Vagina (tissue), 2 donors: ENCODE data around the gene EPG5. TPM values are rescaled to one million over a fixed set of nuclear protein-coding genes. Genes with fewer than 3 reads are reported as not detected.

Experiments used
- DNase-seq, 2 donors: peaks; one replicate each; pipeline ENCODE4 v3.0.0-alpha.2; 2017; ENCODE audit errors: extremely low spot score in 2 of 2
- H3K27ac ChIP-seq: fragments of 200-600 bp; sonication (generic); one replicate; pipeline ENCODE4 v1.5.1; 2019
- H3K27me3 ChIP-seq: fragments of 200-600 bp; sonication (generic); one replicate; pipeline ENCODE4 v1.5.1; 2019
- H3K36me3 ChIP-seq, 2 donors: fragments of 200-600 bp; sonication (generic); one replicate each; pipeline ENCODE4 v1.5.1; 2017 to 2019
- H3K4me1 ChIP-seq: fragments of 200-600 bp; sonication (generic); one replicate; pipeline ENCODE4 v1.5.1; 2019
- H3K4me3 ChIP-seq, 2 donors: fragments of 200-600 bp; sonication (generic); 1 replicate in 1 of 2; 2 replicates in 1 of 2; pipeline ENCODE4 v1.5.1; 2016 to 2019
- H3K9me3 ChIP-seq: fragments of 200-600 bp; sonication (generic); one replicate; pipeline ENCODE4 v1.5.1; 2019
- POLR2A ChIP-seq, 2 donors: fragments of 450-650 bp; IDR thresholded peaks; one replicate each; pipeline ENCODE4 v1.6.1; 2017; ENCODE audit warnings: antibody characterized with exemption in 2 of 2, mild to moderate bottlenecking in 2 of 2, moderate library complexity in 2 of 2
- POLR2AphosphoS5 ChIP-seq, 2 donors: sonication (generic); formaldehyde crosslinking; IDR thresholded peaks; one replicate each; pipeline ENCODE4 v1.9.0; 2017; ENCODE audit warnings: antibody characterized with exemption in 2 of 2, mild to moderate bottlenecking in 2 of 2, low read depth in 1 of 2; ENCODE audit not compliant: insufficient read depth in 1 of 2
- intact Hi-C: fragments of 100-400 bp; cut with DNase I; formaldehyde crosslinking; loops from one replicate; pipeline ENCODE4 v1.15.1; 2023
- total RNA-seq: library from RNA; depleted of rRNA; stranded (reverse); fragments of >200 nt; gene quantifications from one replicate; pipeline ENCODE4 v1.2.3, GENCODE V29; 2016
- TF ChIP-seq, protein P1 (sequence below), 3 experiments: fragments of 450-650 bp in 2 of 3; fragments of 200-600 bp in 1 of 3; sonication (generic) in 1 of 3; IDR thresholded peaks; one replicate each; pipeline ENCODE4 v1.5.1; 2017 to 2019; ENCODE audit warnings: antibody characterized with exemption in 3 of 3, mild to moderate bottlenecking in 2 of 3, moderate library complexity in 2 of 3

EPG5 gene
- total RNA-seq, 1 donor from 2014 or later: 29.5 TPM

DNA sequence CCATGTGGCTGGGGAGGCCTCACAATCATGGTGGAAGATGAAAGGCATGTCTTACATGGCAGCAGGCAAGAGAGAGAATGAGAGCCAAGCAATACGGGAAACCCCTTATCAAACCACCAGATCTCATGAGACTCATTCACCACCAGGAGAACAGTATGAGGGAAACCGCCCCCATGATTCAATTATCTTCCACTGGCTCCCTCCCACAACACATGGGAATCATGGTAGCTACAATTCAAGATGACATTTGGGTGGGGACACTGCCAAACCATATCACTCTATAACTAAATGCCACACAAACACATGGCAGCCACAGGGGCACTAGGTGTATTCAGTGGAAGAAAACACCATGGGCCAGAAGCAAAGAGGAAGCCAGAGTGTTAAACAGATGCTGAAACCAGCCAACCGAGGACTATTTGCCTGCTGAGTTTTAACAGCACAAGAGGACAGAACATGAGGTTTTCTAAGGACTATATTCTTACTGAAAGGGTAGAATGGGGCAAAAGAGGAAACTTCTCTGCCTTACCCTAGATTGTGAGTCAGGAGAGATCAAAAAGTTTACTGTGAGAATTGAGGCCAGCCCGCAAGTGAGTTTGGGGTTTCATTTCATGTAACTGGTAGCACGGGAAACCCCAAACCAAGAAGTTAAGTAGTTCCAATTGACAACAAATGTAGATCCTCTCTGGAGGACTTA is 92.5 kb downstream of the EPG5 start:
- Histone ChIP-seq H3K27me3 (no peaks in the 10 kb centered on the region), H3K36me3 (peaks cover 0 to 40% of the 10 kb centered on the region in 2 donors), H3K4me1 (no peaks in the 10 kb centered on the region), H3K27ac (no peak overlapping the region), H3K9me3 (no peaks in the 10 kb centered on the region), H3K4me3 (no peak overlapping the region)
- TF ChIP-seq POLR2A (IDR thresholded peaks at IDR 0.05): no peak
- TF ChIP-seq, protein P1, sequence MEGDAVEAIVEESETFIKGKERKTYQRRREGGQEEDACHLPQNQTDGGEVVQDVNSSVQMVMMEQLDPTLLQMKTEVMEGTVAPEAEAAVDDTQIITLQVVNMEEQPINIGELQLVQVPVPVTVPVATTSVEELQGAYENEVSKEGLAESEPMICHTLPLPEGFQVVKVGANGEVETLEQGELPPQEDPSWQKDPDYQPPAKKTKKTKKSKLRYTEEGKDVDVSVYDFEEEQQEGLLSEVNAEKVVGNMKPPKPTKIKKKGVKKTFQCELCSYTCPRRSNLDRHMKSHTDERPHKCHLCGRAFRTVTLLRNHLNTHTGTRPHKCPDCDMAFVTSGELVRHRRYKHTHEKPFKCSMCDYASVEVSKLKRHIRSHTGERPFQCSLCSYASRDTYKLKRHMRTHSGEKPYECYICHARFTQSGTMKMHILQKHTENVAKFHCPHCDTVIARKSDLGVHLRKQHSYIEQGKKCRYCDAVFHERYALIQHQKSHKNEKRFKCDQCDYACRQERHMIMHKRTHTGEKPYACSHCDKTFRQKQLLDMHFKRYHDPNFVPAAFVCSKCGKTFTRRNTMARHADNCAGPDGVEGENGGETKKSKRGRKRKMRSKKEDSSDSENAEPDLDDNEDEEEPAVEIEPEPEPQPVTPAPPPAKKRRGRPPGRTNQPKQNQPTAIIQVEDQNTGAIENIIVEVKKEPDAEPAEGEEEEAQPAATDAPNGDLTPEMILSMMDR (IDR thresholded peaks at IDR 0.05): no peak
- no peak for TF ChIP-seq POLR2AphosphoS5 (IDR thresholded peaks at IDR 0.05; ENCODE audit: insufficient read depth in 1 of 2, low read depth in 1 of 2)
- no peak for DNase-seq
- intact Hi-C loops: loop anchor here (10.0 kb wide), 1 partner anchor 190 kb away; no protein-coding TSS in a partner anchor

- TF ChIP-seq, protein P1 (IDR thresholded peaks at IDR 0.05): no peak
- H3K4me1 ChIP-seq: no peaks in the 10 kb centered on the region
- no peaks in the 10 kb centered on the region for H3K27me3 ChIP-seq
- no peaks in the 10 kb centered on the region for H3K9me3 ChIP-seq
- intact Hi-C loops: loop anchor here (10.0 kb wide), 1 partner anchor 187 kb away; no protein-coding TSS in a partner anchor
- H3K36me3 ChIP-seq: peaks cover 0 to 28% of the 10 kb centered on the region in 2 donors
- no peak overlapping the region for H3K4me3 ChIP-seq
- no peak for DNase-seq
- no peak overlapping the region for H3K27ac ChIP-seq
These were observed 95.6 kb downstream of the EPG5 start for GRCh38 chr18:45871431-45872084.

DNA sequence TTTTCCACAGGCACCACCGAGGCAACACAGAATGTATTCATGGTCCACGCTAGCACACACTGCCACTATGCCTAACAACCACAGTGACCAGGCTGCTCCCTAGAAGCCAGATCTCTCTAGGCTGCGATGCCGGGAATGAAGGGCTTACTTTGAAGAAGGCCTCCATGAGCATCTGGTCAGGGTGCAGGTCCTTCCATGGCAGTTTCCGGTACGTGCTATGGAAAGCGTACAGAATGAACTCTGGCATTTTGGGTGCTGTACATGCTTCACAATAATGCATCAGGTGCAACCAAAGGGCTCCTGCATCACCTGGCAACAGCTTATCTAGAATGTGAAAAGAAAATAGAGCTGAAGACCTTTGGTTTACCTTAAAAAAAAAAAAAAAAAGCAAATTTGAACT is 96.7 kb downstream of the EPG5 start:
- no peaks in the 10 kb centered on the region for H3K9me3 ChIP-seq
- H3K27ac ChIP-seq: no peak overlapping the region
- no peak overlapping the region for H3K4me3 ChIP-seq
- DNase-seq: no peak
- H3K36me3 ChIP-seq: peaks cover 0 to 23% of the 10 kb centered on the region in 2 donors
- H3K4me1 ChIP-seq: no peaks in the 10 kb centered on the region
- intact Hi-C loops: loop anchor here (10.0 kb wide), 1 partner anchor 186 kb away; no protein-coding TSS in a partner anchor
- no peaks in the 10 kb centered on the region for H3K27me3 ChIP-seq
- TF ChIP-seq, protein P1 (IDR thresholded peaks at IDR 0.05): no peak
- TF ChIP-seq POLR2A (IDR thresholded peaks at IDR 0.05): no peak

- H3K27ac ChIP-seq: no peak overlapping the region
- no peaks in the 10 kb centered on the region for H3K9me3 ChIP-seq
- intact Hi-C loops: no loop called here
- peaks cover 0 to 45% of the 10 kb centered on the region in 2 donors for H3K36me3 ChIP-seq
- no peaks in the 10 kb centered on the region for H3K4me1 ChIP-seq
- H3K4me3 ChIP-seq: no peak overlapping the region
- no peak for DNase-seq
- TF ChIP-seq, protein P1 (IDR thresholded peaks at IDR 0.05): no peak
- TF ChIP-seq POLR2A (IDR thresholded peaks at IDR 0.05): no peak
- H3K27me3 ChIP-seq: no peaks in the 10 kb centered on the region
These were observed 101.7 kb downstream of the EPG5 start for GRCh38 chr18:45865466-45865865.

DNA sequence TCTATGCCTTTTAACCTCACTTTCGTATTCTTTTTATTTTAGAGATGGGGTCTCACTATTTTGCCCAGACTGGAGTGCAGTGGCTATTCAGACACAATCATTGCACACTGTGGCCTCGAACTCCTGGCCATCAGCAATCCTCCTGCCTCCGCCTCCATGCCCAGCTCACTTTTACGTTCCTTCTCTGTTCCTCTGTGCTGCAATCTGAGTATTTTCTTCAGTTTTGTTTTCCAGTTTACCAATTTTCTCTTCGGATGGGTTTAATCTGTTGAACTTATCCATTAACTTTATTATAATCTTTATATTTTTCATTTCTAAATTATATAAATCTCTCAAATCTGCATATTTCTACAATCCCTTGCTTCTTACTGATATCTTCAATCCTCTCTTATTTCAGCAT is 103.0 kb downstream of the EPG5 start:
- intact Hi-C loops: no loop called here
- Histone ChIP-seq H3K27me3 (no peaks in the 10 kb centered on the region), H3K9me3 (no peaks in the 10 kb centered on the region), H3K4me3 (no peak overlapping the region), H3K4me1 (no peaks in the 10 kb centered on the region), H3K27ac (no peak overlapping the region), H3K36me3 (peaks cover 0 to 52% of the 10 kb centered on the region in 2 donors)
- no peak for DNase-seq
- TF ChIP-seq POLR2A (IDR thresholded peaks at IDR 0.05): no peak
- TF ChIP-seq POLR2AphosphoS5 (IDR thresholded peaks at IDR 0.05; ENCODE audit: insufficient read depth in 1 of 2, low read depth in 1 of 2): no peak
- TF ChIP-seq, protein P1 (IDR thresholded peaks at IDR 0.05): no peak
